MV-4-11 (cell line): ENCODE data around the gene CIDEA.

Experiments used
- DNase-seq: peaks from one replicate; lab custom pipeline; 2025; lab: John Stamatoyannopoulos, UW

CIDEA gene

DNA sequence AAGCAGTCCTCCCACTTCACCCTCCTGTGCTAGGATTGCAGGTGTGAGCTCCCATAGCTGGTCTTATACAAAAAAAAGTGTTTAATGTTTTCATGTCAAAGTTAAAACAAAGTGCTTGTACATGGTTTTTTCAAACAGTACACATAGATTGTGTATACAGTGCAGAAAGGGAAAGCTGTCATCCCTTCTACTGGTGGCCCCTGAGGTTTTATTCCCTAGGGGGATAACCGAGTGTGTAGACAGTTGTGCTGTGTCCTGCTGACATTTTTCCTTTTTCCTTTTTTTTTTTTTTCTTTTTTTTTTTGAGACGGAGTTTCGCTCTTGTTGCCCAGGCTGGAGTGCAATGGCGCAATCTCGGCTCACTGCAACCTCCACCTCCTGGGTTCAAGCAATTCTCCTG, 64.7 kb downstream of the CIDEA start:
- DNase-seq = no peak

GRCh38 chr18:12321333-12321732, 67.2 kb downstream of the CIDEA start:
- DNase-seq = no peak

- DNase-seq = no peak
Measured at GRCh38 chr18:12324991-12325725, 71.0 kb downstream of the CIDEA start.

DNA sequence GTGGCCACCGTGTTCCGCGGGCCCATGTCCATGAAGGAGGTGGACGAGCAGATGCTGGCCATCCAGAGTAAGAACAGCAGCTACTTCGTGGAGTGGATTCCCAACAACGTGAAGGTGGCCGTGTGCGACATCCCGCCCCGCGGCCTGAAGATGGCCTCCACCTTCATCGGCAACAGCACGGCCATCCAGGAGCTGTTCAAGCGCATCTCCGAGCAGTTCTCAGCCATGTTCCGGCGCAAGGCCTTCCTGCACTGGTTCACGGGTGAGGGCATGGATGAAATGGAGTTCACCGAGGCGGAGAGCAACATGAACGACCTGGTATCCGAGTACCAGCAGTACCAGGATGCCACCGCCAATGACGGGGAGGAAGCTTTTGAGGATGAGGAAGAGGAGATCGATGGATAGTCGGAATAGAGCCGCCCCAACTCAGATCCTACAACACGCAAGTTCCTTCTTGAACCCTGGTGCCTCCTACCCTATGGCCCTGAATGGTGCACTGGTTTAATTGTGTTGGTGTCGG, 71.6 kb downstream of the CIDEA start:
- no peak for DNase-seq

DNA sequence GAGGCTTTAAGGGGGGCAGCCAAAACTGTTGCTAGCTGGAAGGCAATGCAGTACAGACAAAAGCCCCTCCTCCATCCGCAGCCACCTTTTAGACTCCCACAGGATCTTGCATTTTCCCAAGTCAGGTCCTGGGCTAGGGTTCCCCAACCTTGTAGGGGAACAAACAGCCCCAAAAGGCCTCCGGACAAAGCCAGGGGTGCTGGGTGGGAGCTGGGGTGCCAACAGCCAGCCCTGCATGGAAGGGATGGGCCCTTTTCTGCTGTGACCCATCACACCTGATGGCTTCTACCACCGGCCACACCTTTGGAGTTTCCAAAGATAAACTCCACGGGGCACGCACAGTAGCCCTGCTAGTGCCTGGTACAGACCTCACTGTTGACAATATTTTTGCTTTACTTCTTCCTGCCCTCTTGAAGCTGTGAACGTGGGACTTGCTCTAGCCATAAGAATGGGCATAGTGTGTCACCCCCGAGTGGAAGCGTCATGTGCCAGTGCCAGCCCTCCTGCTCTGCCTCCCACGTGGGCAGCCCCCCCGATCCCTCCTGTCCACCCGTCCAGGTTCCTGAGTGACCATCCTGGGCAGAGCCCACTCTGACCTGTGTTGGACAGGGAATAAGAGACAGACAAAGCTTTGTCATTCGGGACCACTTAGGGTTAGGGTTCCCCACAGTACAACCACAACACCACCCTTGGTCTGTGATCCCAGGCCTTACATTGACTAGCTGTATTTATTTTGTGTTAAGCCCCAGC, 72.7 kb downstream of the CIDEA start:
- DNase-seq = no peak
